ENCODE measurements around the gene AVPR2. TPM values are rescaled to one million over a fixed set of nuclear protein-coding genes. Genes with fewer than 3 reads are reported as not detected.

Gene AVPR2
- total RNA-seq, 1 donor from 2014 or later, result not detected

- H3K27me3 Mint-ChIP-seq (ENCODE audit: low read depth), result no peaks in the 10 kb centered on the region
- intact Hi-C loops (cut with micrococcal nuclease), result no loop called here
- no peak for DNase-seq (ENCODE audit: low spot score)
- H3K4me3 Mint-ChIP-seq (ENCODE audit: low read depth), result no peak overlapping the region
- H3K4me1 Mint-ChIP-seq (ENCODE audit: low read depth), result no peaks in the 10 kb centered on the region
- no peak overlapping the region for H3K27ac Mint-ChIP-seq
- H3K9me3 Mint-ChIP-seq, result no peaks in the 10 kb centered on the region
- H3K36me3 Mint-ChIP-seq (ENCODE audit: low read depth), result no peaks in the 10 kb centered on the region
Observed at GRCh38 chrX:153866302-153867019, 38.0 kb upstream of the AVPR2 start.

- H3K36me3 Mint-ChIP-seq (ENCODE audit: low read depth), result no peaks in the 10 kb centered on the region
- H3K27ac Mint-ChIP-seq, result no peak overlapping the region
- no peaks in the 10 kb centered on the region for H3K4me1 Mint-ChIP-seq (ENCODE audit: low read depth)
- no peaks in the 10 kb centered on the region for H3K9me3 Mint-ChIP-seq
- no peak for DNase-seq (ENCODE audit: low spot score)
- H3K4me3 Mint-ChIP-seq (ENCODE audit: low read depth), result no peak overlapping the region
- intact Hi-C loops (cut with micrococcal nuclease), result no loop called here
- H3K27me3 Mint-ChIP-seq (ENCODE audit: low read depth), result no peaks in the 10 kb centered on the region
Observed at GRCh38 chrX:153867139-153867538, 37.3 kb upstream of the AVPR2 start.

GRCh38 chrX:153867671-153868070 lies 36.8 kb upstream of the AVPR2 start:
- Mint-ChIP-seq H3K36me3 (ENCODE audit: low read depth) (no peaks in the 10 kb centered on the region), H3K4me3 (ENCODE audit: low read depth) (no peak overlapping the region), H3K27ac (no peak overlapping the region), H3K27me3 (ENCODE audit: low read depth) (no peaks in the 10 kb centered on the region), H3K4me1 (ENCODE audit: low read depth) (no peaks in the 10 kb centered on the region), H3K9me3 (no peaks in the 10 kb centered on the region)
- DNase-seq (ENCODE audit: low spot score), result no peak
- intact Hi-C loops (cut with micrococcal nuclease), result no loop called here

- intact Hi-C loops (cut with micrococcal nuclease), result no loop called here
- DNase-seq (ENCODE audit: low spot score), result no peak
- H3K4me3 Mint-ChIP-seq (ENCODE audit: low read depth), result no peak overlapping the region
- no peaks in the 10 kb centered on the region for H3K4me1 Mint-ChIP-seq (ENCODE audit: low read depth)
- H3K27me3 Mint-ChIP-seq (ENCODE audit: low read depth), result no peaks in the 10 kb centered on the region
- H3K27ac Mint-ChIP-seq, result no peak overlapping the region
- no peaks in the 10 kb centered on the region for H3K36me3 Mint-ChIP-seq (ENCODE audit: low read depth)
- no peaks in the 10 kb centered on the region for H3K9me3 Mint-ChIP-seq
Observed at GRCh38 chrX:153868576-153869472, 35.6 kb upstream of the AVPR2 start.

GRCh38 chrX:153869473-153870287 lies 34.8 kb upstream of the AVPR2 start:
- Mint-ChIP-seq H3K4me3 (ENCODE audit: low read depth) (no peak overlapping the region), H3K36me3 (ENCODE audit: low read depth) (no peaks in the 10 kb centered on the region), H3K9me3 (no peaks in the 10 kb centered on the region), H3K27me3 (ENCODE audit: low read depth) (peaks cover under 1% of the 10 kb centered on the region), H3K4me1 (ENCODE audit: low read depth) (no peaks in the 10 kb centered on the region), H3K27ac (no peak overlapping the region)
- DNase-seq (ENCODE audit: low spot score), result no peak
- intact Hi-C loops (cut with micrococcal nuclease), result no loop called here

- Mint-ChIP-seq H3K4me1 (ENCODE audit: low read depth) (no peaks in the 10 kb centered on the region), H3K36me3 (ENCODE audit: low read depth) (no peaks in the 10 kb centered on the region), H3K4me3 (ENCODE audit: low read depth) (no peak overlapping the region), H3K27me3 (ENCODE audit: low read depth) (peaks cover 3% of the 10 kb centered on the region), H3K27ac (no peak overlapping the region), H3K9me3 (no peaks in the 10 kb centered on the region)
- DNase-seq (ENCODE audit: low spot score), result no peak
- intact Hi-C loops (cut with micrococcal nuclease), result no loop called here
Observed at GRCh38 chrX:153870288-153870690, 34.2 kb upstream of the AVPR2 start.

GRCh38 chrX:153870791-153871360 lies 33.6 kb upstream of the AVPR2 start:
- intact Hi-C loops (cut with micrococcal nuclease), result no loop called here
- Mint-ChIP-seq H3K9me3 (no peaks in the 10 kb centered on the region), H3K36me3 (ENCODE audit: low read depth) (no peaks in the 10 kb centered on the region), H3K27ac (no peak overlapping the region), H3K27me3 (ENCODE audit: low read depth) (peaks cover 3% of the 10 kb centered on the region), H3K4me1 (ENCODE audit: low read depth) (no peaks in the 10 kb centered on the region), H3K4me3 (ENCODE audit: low read depth) (no peak overlapping the region)
- DNase-seq (ENCODE audit: low spot score), result no peak

- Mint-ChIP-seq H3K9me3 (no peaks in the 10 kb centered on the region), H3K36me3 (ENCODE audit: low read depth) (no peaks in the 10 kb centered on the region), H3K27me3 (ENCODE audit: low read depth) (peaks cover 8% of the 10 kb centered on the region), H3K4me3 (ENCODE audit: low read depth) (no peak overlapping the region), H3K4me1 (ENCODE audit: low read depth) (no peaks in the 10 kb centered on the region), H3K27ac (no peak overlapping the region)
- no peak for DNase-seq (ENCODE audit: low spot score)
- intact Hi-C loops (cut with micrococcal nuclease), result no loop called here
Observed at GRCh38 chrX:153871451-153871850, 33.0 kb upstream of the AVPR2 start.

- DNase-seq (ENCODE audit: low spot score), result no peak
- intact Hi-C loops (cut with micrococcal nuclease), result no loop called here
- Mint-ChIP-seq H3K36me3 (ENCODE audit: low read depth) (no peaks in the 10 kb centered on the region), H3K4me3 (ENCODE audit: low read depth) (no peak overlapping the region), H3K27me3 (ENCODE audit: low read depth) (peaks cover 8% of the 10 kb centered on the region), H3K27ac (no peak overlapping the region), H3K9me3 (no peaks in the 10 kb centered on the region), H3K4me1 (ENCODE audit: low read depth) (no peaks in the 10 kb centered on the region)
Observed at GRCh38 chrX:153871946-153872878, 32.3 kb upstream of the AVPR2 start.

- no peak for DNase-seq (ENCODE audit: low spot score)
- Mint-ChIP-seq H3K27ac (no peak overlapping the region), H3K4me1 (ENCODE audit: low read depth) (peaks cover 7% of the 10 kb centered on the region), H3K27me3 (ENCODE audit: low read depth) (peaks cover 8% of the 10 kb centered on the region), H3K36me3 (ENCODE audit: low read depth) (no peaks in the 10 kb centered on the region), H3K4me3 (ENCODE audit: low read depth) (no peak overlapping the region), H3K9me3 (no peaks in the 10 kb centered on the region)
- intact Hi-C loops (cut with micrococcal nuclease), result no loop called here
Observed at GRCh38 chrX:153873282-153874084, 31.0 kb upstream of the AVPR2 start.

GRCh38 chrX:153874085-153874365 lies 30.4 kb upstream of the AVPR2 start:
- DNase-seq (ENCODE audit: low spot score), result no peak
- intact Hi-C loops (cut with micrococcal nuclease), result no loop called here
- Mint-ChIP-seq H3K4me1 (ENCODE audit: low read depth) (peaks cover 11% of the 10 kb centered on the region), H3K27me3 (ENCODE audit: low read depth) (peaks cover 9% of the 10 kb centered on the region), H3K36me3 (ENCODE audit: low read depth) (no peaks in the 10 kb centered on the region), H3K9me3 (no peaks in the 10 kb centered on the region), H3K27ac (no peak overlapping the region), H3K4me3 (ENCODE audit: low read depth) (no peak overlapping the region)
